ENCODE results near the gene FRMPD2.
A peak's percentile ranks its signal among the peaks of the same experiment; 100 is the strongest.
"Not testable (repeated sequence)": the region's sequence is repeated elsewhere in the genome, so short reads cannot be mapped to it uniquely, and the experiment has no call there.

The FRMPD2 gene

GRCh38 chr10:48253970-48254657, 20.4 kb downstream of the FRMPD2 start:
- DNase-seq = no peak

- no peak for DNase-seq
Observed at GRCh38 chr10:48252354-48252650, 22.2 kb downstream of the FRMPD2 start.

- no peak for DNase-seq
Observed at GRCh38 chr10:48251525-48252353, 22.8 kb downstream of the FRMPD2 start.

- DNase-seq = no peak
Observed at GRCh38 chr10:48251152-48251524, 23.4 kb downstream of the FRMPD2 start.

DNA sequence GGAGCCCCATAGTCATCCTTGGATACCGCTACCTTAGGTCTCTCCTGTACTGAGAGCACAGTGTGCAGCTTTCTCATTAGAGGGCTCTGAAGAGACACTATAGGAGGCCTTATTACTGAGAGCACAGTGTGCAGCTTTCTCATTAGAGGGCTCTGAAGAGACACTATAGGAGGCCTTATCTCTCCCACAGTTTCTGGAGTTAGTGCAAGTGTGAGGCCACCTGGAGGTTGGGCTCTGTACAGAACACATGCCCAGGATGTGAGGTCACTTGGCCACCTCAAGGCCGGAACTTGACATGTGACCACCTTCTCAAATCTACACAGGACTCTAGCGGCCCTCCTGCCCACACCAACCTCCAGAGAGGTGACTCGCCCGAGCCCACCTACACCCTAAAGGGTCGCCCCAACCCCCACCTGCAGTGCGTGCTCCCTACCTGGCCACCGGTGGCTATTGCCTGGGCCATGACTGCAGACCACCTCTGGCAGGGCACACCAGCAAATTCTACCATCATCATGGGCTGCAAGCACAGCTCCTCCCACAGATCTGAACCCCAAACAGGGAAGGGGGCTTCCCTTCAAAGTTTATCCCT, 24.6 kb downstream of the FRMPD2 start:
- DNase-seq = no peak

GRCh38 chr10:48249004-48249762, 25.3 kb downstream of the FRMPD2 start:
- DNase-seq = no peak

- no peak for DNase-seq
Observed at GRCh38 chr10:48248462-48248861, 26.0 kb downstream of the FRMPD2 start.

DNA sequence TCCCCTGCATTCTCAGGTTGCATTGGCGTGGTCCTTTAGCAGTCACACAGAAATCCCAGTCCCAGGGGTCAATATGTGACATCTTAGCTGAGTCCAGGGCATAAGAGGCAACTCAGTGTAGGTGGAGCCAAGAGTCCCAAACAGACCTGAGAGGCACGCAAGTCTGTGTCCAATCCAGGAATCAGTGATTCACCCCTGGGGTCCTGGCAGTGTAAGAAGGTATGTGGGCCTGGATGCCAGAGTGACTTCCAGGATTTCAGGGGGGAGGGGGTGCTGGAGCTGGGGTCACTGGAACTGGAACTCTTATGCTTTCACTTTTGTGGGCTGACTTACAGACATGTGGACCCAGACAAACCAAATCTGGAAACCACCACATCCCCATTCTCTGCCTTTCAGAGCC, 26.8 kb downstream of the FRMPD2 start:
- DNase-seq = no peak

DNA sequence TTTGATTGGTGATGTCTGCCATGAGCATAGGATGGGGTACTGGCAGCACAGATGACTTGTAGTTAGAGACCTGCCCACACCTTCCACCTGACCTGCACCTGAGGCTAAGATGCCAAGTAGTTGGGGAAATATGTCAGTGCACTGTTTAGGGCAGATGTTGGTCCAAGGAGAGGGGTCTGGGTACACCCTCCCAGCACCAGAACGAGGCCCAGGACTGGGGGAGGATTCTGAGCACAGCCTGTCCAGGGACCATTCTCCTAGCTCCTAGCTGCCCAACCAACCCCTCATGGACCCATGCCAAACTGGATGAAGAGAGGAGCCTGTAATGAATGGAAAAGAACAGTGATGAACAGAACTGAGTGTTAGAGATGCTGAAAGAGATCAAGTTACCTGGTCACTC, 28.0 kb downstream of the FRMPD2 start:
- DNase-seq = no peak

DNA sequence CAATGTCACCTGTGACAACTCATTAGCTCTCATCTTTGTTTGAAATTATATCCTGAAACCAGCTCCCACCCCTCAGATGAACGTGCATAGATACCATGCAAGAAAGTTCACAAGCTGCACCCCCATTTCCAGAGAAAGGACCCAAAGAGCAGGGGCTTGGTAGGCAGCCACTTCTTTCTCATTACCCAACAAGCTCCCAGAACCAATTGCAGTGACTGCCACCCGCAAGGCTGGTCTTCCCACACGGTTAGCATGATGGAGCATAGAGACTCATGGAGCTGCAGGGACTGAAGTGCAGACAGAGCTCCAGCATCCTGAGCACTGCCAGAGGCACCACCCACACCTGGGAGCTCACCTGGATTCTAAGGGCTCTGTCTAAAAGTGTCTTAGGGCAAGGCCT, 28.5 kb downstream of the FRMPD2 start:
- DNase-seq = no peak

DNA sequence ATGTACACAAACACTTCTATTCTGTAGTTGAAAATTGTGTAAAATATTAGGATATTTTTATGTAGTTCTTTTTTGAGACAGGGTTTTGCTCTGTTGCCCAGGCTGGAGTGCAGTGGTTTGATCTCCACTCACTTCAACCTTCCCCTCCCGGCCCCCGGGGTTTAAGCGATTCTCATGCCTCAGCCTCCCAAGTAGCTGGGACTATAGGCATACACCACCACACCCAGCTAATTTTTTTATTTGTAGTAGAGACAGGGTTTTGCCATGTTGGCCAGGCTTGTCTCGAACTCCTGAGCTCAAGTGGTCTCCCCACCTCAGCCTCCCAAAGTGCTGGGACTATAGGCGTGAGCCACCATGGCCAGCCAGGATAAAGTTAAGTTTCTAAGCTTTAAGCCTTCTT, 30.6 kb downstream of the FRMPD2 start:
- not testable (repeated sequence) for DNase-seq

GRCh38 chr10:48243487-48243886, 31.0 kb downstream of the FRMPD2 start:
- DNase-seq = no peak

GRCh38 chr10:48242171-48242904, 32.2 kb downstream of the FRMPD2 start:
- DNase-seq = no peak

- DNase-seq = no peak
Observed at GRCh38 chr10:48241332-48241731, 33.2 kb downstream of the FRMPD2 start.

DNA sequence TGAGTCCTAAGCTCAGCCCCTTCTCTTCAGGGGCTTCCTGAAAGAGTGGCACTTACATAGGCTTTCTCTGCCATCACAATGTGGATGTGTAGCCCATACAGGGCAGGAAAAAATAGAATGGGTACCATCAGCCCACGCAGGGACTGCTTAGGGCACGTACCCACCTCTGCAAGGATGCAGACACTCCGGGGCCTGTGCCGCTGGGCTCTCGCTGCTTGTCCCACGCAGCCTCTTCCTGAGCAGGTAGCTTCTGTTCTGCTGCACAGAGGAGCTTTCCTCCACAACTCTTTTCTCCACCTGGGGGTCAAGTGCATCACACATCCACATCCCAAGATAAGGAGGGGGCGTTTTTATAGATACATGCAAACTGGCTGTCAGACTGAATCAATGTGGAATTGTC, 34.3 kb downstream of the FRMPD2 start:
- no peak for DNase-seq

DNA sequence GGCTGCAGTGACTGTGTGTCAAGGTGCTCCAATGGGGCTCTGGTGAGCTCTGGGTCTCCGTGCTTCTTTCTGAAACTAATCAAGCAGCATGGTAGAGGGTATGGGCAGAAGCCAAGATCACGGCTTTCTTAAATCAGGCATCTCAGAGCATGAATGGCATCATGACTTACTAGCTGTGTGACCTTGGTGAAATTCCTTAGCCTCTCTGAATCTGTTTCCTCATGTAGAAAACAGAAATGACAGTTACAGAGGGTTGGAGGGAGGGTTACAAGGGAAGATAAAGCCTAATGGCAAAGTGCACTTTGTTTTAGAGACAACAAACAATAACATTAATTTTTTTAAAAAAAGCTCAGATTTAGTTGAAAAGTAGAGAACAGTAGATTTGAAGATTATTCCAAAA, 34.9 kb downstream of the FRMPD2 start:
- no peak for DNase-seq

GRCh38 chr10:48238826-48239520, 35.5 kb downstream of the FRMPD2 start:
- peak in 12 of 58 donors; percentile 19 to 57 (median 32) for DNase-seq

DNA sequence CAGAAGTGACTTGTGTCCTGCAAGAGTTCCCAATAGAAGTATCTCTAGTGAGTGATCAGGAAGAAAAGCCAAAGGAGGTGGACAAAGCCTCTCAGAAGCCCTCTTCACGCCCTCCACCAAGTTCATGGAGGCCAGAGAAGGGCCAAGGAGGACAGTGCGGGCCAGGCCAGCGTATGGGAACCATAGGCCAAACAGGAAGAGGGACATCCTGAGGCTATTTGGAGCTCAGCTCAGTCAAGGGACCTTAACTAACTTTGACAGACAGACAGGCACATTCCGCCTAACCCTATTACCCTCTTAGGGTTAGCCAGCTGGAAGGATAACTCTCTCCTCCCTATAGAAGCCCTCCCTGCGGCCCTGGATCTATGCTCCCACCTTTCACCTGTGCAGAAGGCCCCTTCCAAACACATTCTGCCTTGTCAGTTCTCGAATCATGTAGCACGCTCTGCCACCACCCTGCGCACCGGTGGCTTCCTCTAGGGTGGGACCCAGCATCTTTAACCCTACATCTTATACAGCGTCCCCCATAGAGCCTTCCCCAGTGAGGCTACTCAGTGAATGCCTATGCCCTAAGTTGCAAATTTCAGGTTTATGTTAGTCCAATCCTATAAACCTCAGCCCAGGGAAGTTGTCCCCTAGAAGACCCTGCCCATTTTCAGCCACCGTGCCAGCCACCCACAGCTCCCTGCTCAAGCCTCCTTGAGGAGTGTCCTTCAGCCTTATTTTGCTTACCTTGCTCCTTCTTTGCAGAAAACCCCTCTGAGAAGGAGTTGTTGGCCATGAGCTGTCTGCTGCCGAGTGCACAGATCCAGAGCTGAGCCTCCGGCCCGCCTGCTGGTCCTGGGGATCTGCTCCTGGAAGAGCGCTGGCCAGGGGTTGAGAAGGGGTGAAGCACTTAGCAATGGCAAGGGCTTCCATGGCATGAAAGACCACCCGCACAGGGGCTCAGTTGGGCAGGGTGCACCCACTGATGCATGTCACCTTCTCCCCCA, 36.9 kb downstream of the FRMPD2 start:
- DNase-seq = no peak

DNA sequence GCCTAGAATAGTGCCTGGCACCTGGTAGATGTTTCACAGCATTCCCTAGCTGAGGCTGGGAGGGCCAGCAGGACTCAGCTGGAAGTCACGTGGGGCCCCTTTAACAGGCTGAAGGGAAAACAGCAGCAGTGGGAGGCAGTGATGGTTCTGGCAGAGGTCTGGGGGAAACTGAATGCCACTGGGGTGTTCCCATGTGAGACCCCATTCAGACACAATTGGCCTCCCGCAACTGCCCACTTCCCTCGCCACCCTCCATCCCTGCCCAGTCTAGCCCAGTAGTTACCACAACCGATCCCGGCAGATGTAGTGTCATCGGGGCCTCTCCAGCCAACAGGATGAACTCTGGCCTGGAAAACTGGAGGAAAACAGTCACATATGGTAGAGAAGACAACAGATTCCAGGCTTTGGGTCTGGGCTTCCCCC, 38.3 kb downstream of the FRMPD2 start:
- DNase-seq = no peak
